ENCODE measurements around the gene UBE2D2.
A peak's percentile ranks its signal among the peaks of the same experiment; 100 is the strongest.
"Not testable (repeated sequence)": the region's sequence is repeated elsewhere in the genome, so short reads cannot be mapped to it uniquely, and the experiment has no call there.

The UBE2D2 gene

GRCh38 chr5:139584137-139584536 is 23.0 kb downstream of the UBE2D2 start:
- DNase-seq, result peak; percentile 25

- not testable (repeated sequence) for DNase-seq
Observed at GRCh38 chr5:139588116-139588515, 27.0 kb downstream of the UBE2D2 start.

- no peak for DNase-seq
Observed at GRCh38 chr5:139588962-139589361, 27.8 kb downstream of the UBE2D2 start.

GRCh38 chr5:139592289-139592688 is 31.1 kb downstream of the UBE2D2 start:
- DNase-seq, result no peak

- DNase-seq, result not testable (repeated sequence)
Observed at GRCh38 chr5:139593076-139593475, 31.9 kb downstream of the UBE2D2 start.

- no peak for DNase-seq
Observed at GRCh38 chr5:139593716-139594319, 32.7 kb downstream of the UBE2D2 start.

GRCh38 chr5:139597134-139597533 is 36.0 kb downstream of the UBE2D2 start:
- no peak for DNase-seq

- not testable (repeated sequence) for DNase-seq
Observed at GRCh38 chr5:139598601-139598965, 37.4 kb downstream of the UBE2D2 start.

GRCh38 chr5:139600336-139600949 is 39.3 kb downstream of the UBE2D2 start:
- no peak for DNase-seq

GRCh38 chr5:139601429-139601828 is 40.3 kb downstream of the UBE2D2 start:
- DNase-seq, result no peak

GRCh38 chr5:139601948-139602347 is 40.8 kb downstream of the UBE2D2 start:
- DNase-seq, result not testable (repeated sequence)

- DNase-seq, result no peak
Observed at GRCh38 chr5:139605887-139606286, 44.7 kb downstream of the UBE2D2 start.

- DNase-seq, result peak; percentile 18
Observed at GRCh38 chr5:139611703-139612584, 50.8 kb downstream of the UBE2D2 start.

GRCh38 chr5:139619861-139620260 is 58.7 kb downstream of the UBE2D2 start:
- DNase-seq, result no peak

GRCh38 chr5:139625398-139625797 is 64.3 kb downstream of the UBE2D2 start:
- DNase-seq, result not testable (repeated sequence)

- DNase-seq, result no peak
Observed at GRCh38 chr5:139630855-139631254, 69.7 kb downstream of the UBE2D2 start.

GRCh38 chr5:139631520-139632165 is 70.5 kb downstream of the UBE2D2 start:
- DNase-seq, result no peak

GRCh38 chr5:139633295-139634027 is 72.3 kb downstream of the UBE2D2 start:
- peak; percentile 74 for DNase-seq

GRCh38 chr5:139634028-139634325 is 72.8 kb downstream of the UBE2D2 start:
- DNase-seq, result no peak

GRCh38 chr5:139634541-139634940 is 73.4 kb downstream of the UBE2D2 start:
- DNase-seq, result no peak

- DNase-seq, result no peak
Observed at GRCh38 chr5:139635191-139635590, 74.1 kb downstream of the UBE2D2 start.

- peak; percentile 21 for DNase-seq
Observed at GRCh38 chr5:139635606-139636206, 74.6 kb downstream of the UBE2D2 start.
